Testis (tissue), 3 donors: ENCODE data around the gene SRGN. TPM values are rescaled to one million over a fixed set of nuclear protein-coding genes. Genes with fewer than 3 reads are reported as not detected.

ENCODE experiments used
- DNase-seq: peaks from one replicate; pipeline ENCODE4 v3.0.0-alpha.2; 2019
- H3K27ac ChIP-seq, 2 donors: fragments of 200-600 bp; sonication (generic); one replicate each; pipeline ENCODE4 v1.5.1; 2019
- H3K27me3 ChIP-seq: fragments of 200-600 bp; sonication (generic); one replicate; pipeline ENCODE4 v1.5.1; 2019
- H3K36me3 ChIP-seq: fragments of 200-600 bp; sonication (generic); one replicate; pipeline ENCODE4 v1.5.1; 2017; ENCODE audit warnings: low read depth; ENCODE audit errors: missing control alignments
- H3K4me1 ChIP-seq: fragments of 200-600 bp; sonication (generic); one replicate; pipeline ENCODE4 v1.5.1; 2019
- H3K4me3 ChIP-seq, 2 donors: fragments of 200-600 bp; sonication (generic); one replicate each; pipeline ENCODE4 v1.5.1; 2017 to 2019
- H3K9me3 ChIP-seq: fragments of 200-600 bp; sonication (generic); one replicate; pipeline ENCODE4 v1.5.1; 2017
- POLR2A ChIP-seq: fragments of 450-650 bp; IDR thresholded peaks from one replicate; pipeline ENCODE4 v1.6.1; 2017; ENCODE audit warnings: antibody characterized with exemption, mild to moderate bottlenecking, moderate library complexity
- WGBS, 2 donors: methylation state at CpG; one replicate each; pipeline ENCODE4 v1.1.5; 2018; 5-methylcytosine and 5-hydroxymethylcytosine counted together
- intact Hi-C: fragments of 100-400 bp; cut with DNase I; formaldehyde crosslinking; loops from one replicate; pipeline ENCODE4 v1.15.1; 2023; ENCODE audit warnings: low total_unique reads
- polyA plus RNA-seq: library from polyadenylated mRNA; stranded (reverse); fragments of 350-450 nt; fragmentation: Illumina TruSeq; extraction: RNeasy Lipid Tissue Mini Kit (QIAGEN cat#74804); gene quantifications from one replicate; pipeline ENCODE4 v1.2.3, GENCODE V29; 2014; ENCODE audit warnings: low read depth, low replicate concordance; ENCODE audit not compliant: insufficient read depth
- total RNA-seq, 2 donors: library from RNA; depleted of rRNA; stranded (reverse); fragments of >200 nt; gene quantifications; one replicate each; pipeline ENCODE4 v1.2.3, GENCODE V29; 2016
- TF ChIP-seq, protein P1 (sequence below), 3 experiments: fragments of 450-650 bp in 2 of 3; fragments of 200-600 bp in 1 of 3; sonication (generic) in 1 of 3; IDR thresholded peaks; one replicate each; pipeline ENCODE4 v1.5.1; 2016 to 2019; ENCODE audit warnings: antibody characterized with exemption in 3 of 3, mild to moderate bottlenecking in 2 of 3, moderate library complexity in 1 of 3

The SRGN gene
- total and polyA plus RNA-seq, 3 donors from 2014 or later: 25.7 to 61.1 (median 35.8) TPM

DNA sequence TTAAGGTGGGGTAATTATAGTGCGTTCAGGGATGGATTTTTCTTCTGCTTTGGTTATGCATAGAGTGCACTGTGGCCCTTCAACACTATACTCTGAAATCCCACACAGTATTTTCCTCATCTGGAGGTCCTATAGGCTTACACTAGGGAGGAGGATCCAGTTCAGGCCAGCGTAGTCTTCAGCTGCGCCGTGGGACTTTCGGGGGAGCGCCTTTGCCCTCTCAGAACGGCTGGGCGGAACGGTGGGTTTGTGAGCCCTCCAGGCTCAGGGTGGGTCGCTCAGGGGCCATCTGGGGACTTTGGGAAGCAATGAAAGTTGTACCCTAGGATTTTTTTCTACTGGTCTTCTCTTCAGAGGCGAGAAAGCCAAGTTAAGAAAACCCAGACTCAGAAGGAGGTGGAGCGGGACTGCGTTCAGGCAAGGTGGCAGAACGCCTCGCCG lies 35.4 kb downstream of the SRGN start:
- peak overlapping the region; percentile 97 to 98 for H3K27ac ChIP-seq
- H3K4me3 ChIP-seq: peak overlapping the region; percentile 83 to 92
- 0% methylated on average over 16 of the region's 16 CpGs for WGBS, 2 donors
- TF ChIP-seq POLR2A: no peak
- TF ChIP-seq, protein P1, sequence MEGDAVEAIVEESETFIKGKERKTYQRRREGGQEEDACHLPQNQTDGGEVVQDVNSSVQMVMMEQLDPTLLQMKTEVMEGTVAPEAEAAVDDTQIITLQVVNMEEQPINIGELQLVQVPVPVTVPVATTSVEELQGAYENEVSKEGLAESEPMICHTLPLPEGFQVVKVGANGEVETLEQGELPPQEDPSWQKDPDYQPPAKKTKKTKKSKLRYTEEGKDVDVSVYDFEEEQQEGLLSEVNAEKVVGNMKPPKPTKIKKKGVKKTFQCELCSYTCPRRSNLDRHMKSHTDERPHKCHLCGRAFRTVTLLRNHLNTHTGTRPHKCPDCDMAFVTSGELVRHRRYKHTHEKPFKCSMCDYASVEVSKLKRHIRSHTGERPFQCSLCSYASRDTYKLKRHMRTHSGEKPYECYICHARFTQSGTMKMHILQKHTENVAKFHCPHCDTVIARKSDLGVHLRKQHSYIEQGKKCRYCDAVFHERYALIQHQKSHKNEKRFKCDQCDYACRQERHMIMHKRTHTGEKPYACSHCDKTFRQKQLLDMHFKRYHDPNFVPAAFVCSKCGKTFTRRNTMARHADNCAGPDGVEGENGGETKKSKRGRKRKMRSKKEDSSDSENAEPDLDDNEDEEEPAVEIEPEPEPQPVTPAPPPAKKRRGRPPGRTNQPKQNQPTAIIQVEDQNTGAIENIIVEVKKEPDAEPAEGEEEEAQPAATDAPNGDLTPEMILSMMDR (IDR thresholded peaks at IDR 0.05): no peak
- H3K36me3 ChIP-seq: no peaks in the 10 kb centered on the region
- no peaks in the 10 kb centered on the region for H3K9me3 ChIP-seq
- DNase-seq: peak; percentile 73
- no peaks in the 10 kb centered on the region for H3K27me3 ChIP-seq
- peaks cover 7% of the 10 kb centered on the region for H3K4me1 ChIP-seq
- intact Hi-C loops: no loop called here

DNA sequence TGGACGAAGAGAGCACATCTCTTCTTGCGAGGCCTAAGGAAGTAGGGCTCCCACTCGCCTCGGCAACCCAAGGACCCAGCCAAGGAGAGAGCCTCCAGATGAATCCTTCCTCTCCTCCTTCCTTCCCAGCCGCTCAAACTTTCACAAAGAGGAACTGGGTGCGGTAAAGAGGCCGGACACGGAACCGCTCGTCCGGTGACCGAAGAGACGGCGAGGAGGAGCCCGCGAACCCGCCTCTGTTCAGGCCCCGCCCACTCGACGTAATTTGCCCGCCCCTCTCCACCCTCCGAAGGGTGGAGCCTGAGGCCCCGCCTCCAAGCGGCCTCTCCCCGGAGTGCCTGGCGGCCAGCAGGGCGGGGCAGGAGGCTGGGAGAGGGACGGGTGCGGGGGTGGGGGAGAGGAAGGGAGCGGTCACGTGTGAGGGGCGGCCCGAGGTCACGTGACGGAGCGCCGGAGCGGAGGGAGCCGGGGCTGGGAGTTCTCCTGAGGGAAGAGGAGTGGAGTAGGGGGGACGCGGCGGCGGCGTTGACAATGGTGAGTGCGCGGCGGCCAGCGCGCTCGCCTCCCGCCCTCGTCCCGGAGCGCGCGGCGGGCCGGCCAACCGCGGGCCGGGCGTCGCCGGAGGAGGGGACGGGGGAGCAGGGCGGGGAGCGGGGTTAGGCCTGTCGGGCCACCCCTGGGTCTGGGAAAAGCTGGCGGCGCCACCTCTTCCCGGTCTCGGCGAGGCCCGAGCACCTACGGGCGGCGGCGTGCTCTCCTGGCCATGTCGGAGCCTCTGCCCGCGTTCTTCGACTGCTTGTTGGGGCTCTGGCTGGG lies 36.1 kb downstream of the SRGN start, which contains the start of gene VPS26A:
VPS26A (plus strand) TSS at position 432 of the 816 bp plus-strand sequence; CDS start at position 532, 100 bp downstream.
- WGBS, 2 donors: 0 to 1% methylated on average over 14 to 69 of the region's 82 CpGs
- intact Hi-C loops: no loop called here

DNA sequence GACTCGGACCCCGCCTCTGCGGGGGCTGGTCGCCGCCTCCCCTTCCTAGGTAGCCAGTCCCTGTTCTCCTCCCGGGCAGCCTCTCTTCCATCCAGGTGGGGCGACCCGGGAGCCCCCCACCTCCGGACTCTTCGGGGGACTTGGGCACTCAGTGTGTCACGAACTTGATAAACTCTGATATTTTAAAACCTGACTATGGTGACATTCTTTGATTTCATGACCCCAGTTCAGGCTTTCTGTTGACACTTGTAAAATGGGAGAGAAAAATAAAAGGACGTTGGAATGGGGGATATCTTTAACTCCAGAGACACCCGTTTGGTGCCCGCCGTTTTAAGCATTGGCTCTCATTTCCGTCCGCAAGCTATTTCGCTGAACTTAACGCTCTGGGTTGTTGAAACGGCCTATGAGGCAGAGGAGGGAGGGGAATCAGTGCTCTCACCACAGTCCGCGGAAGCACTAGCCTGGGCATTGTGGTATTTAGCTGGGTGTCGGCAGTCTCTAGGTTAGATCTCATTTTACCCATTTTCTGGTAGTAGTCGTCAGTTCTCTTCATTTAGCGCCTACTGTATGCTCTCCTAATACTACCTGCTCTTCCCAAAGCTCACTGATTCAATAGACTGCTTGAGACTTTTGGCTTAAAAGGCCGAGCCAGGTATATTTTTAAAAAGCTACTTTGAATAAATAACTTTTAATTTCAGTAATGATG lies 36.8 kb downstream of the SRGN start:
- peak; percentile 65 for DNase-seq
- H3K27me3 ChIP-seq: no peaks in the 10 kb centered on the region
- 0% methylated on average over 21 to 26 of the region's 26 CpGs for WGBS, 2 donors
- H3K4me3 ChIP-seq: peak overlapping the region; percentile 83 to 92
- H3K36me3 ChIP-seq: no peaks in the 10 kb centered on the region
- peaks cover 14% of the 10 kb centered on the region for H3K4me1 ChIP-seq
- intact Hi-C loops: no loop called here
- peak overlapping the region; percentile 97 to 98 for H3K27ac ChIP-seq
- TF ChIP-seq POLR2A: no peak
- TF ChIP-seq, protein P1 (IDR thresholded peaks at IDR 0.05): no peak
- no peaks in the 10 kb centered on the region for H3K9me3 ChIP-seq

More for the DNA sequence above, 36.1 kb downstream of the SRGN start, which contains the start of gene VPS26A:
- Histone ChIP-seq H3K27ac (peak within 1 kb of the TSS; percentile 97 to 98), H3K4me1 (peaks cover 10% of the 10 kb centered on the region), H3K4me3 (peak within 1 kb of the TSS; percentile 83 to 92), H3K9me3 (no peaks in the 10 kb centered on the region), H3K36me3 (no peaks in the 10 kb centered on the region), H3K27me3 (no peaks in the 10 kb centered on the region)
- peak; percentile 99 for DNase-seq
- TF ChIP-seq, protein P1 (IDR thresholded peaks at IDR 0.05): no peak
- TF ChIP-seq POLR2A: peak; percentile 94

DNA sequence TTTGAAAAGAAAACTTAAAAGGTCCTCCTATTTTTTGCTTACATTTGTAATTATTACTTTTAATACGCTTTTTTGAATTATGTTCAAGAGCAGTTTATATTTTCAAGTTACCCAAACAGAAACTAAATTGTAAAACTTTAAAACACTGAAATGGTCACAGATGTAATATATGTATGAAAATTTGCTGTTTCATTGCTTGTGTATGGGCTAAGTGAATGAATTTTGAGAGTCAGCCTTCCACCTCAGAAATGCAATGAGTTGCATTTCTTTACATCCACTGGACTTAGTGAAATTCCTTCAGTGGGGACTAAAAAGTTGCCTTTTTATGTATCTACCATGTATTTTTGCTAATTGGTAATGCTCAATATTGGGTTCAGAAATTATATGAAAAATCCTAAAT lies 37.7 kb downstream of the SRGN start:
- Histone ChIP-seq H3K27me3 (no peaks in the 10 kb centered on the region), H3K27ac (peak overlapping the region in 1 of 2 donors; percentile 97), H3K4me3 (peak overlapping the region in 1 of 2 donors; percentile 83), H3K9me3 (no peaks in the 10 kb centered on the region), H3K4me1 (peaks cover 23% of the 10 kb centered on the region), H3K36me3 (no peaks in the 10 kb centered on the region)
- 32 to 47% methylated on average over 1 of the region's 1 CpG for WGBS, 2 donors
- no peak for DNase-seq
- TF ChIP-seq, protein P1 (IDR thresholded peaks at IDR 0.05): no peak
- no peak for TF ChIP-seq POLR2A
- intact Hi-C loops: no loop called here
